GM12878 (cell line): ENCODE measurements around the gene SDS. TPM values are rescaled to one million over a fixed set of nuclear protein-coding genes. Genes with fewer than 3 reads are reported as not detected.

Experiments used
- CHD2 ChIP-seq: IDR thresholded peaks from 2 replicates; pipeline ENCODE4 v1.6.1; 2011; ENCODE audit warnings: low read depth, low read length, improper control_type of control experiment, borderline replicate concordance
- EGR1 ChIP-seq, 2 experiments: IDR thresholded peaks; 1 replicate in 1 of 2; 2 replicates in 1 of 2; pipeline ENCODE4 v1.6.1; 2011 to 2012; ENCODE audit warnings: low read depth in 2 of 2, low read length in 2 of 2, borderline replicate concordance in 1 of 2, mild to moderate bottlenecking in 1 of 2, moderate library complexity in 1 of 2
- ETV6 ChIP-seq, 2 experiments: fragments of 450-650 bp in 1 of 2; IDR thresholded peaks in 1 of 2; conservative IDR thresholded peaks in 1 of 2; 2 replicates each; pipeline ENCODE4 v1.6.1; 2014; ENCODE audit warnings: antibody characterized with exemption in 1 of 2, borderline replicate concordance in 1 of 2, low read depth in 1 of 2, mild to moderate bottlenecking in 1 of 2, moderate library complexity in 1 of 2
- GATAD2B ChIP-seq: fragments of 450-650 bp; conservative IDR thresholded peaks from 2 replicates; pipeline ENCODE4 v1.6.1; 2017; ENCODE audit warnings: low read depth, mild to moderate bottlenecking, moderate library complexity
- HCFC1 ChIP-seq: fragments of 150-350 bp; IDR thresholded peaks from 2 replicates; pipeline ENCODE4 v1.6.1; 2014; ENCODE audit warnings: low read length
- HDGF ChIP-seq: fragments of 450-650 bp; IDR thresholded peaks from 2 replicates; pipeline ENCODE4 v1.6.1; 2016; ENCODE audit warnings: antibody characterized with exemption
- MEF2B ChIP-seq: fragments of 450-650 bp; IDR thresholded peaks from 2 replicates; pipeline ENCODE4 v1.6.1; 2018; ENCODE audit warnings: mild to moderate bottlenecking, moderate library complexity; ENCODE audit not compliant: partially characterized antibody, poor library complexity, severe bottlenecking
- MTA3 ChIP-seq: IDR thresholded peaks from 2 replicates; pipeline ENCODE4 v1.6.1; 2012; ENCODE audit warnings: low read length, inconsistent platforms, borderline replicate concordance
- MYC ChIP-seq: IDR thresholded peaks from 2 replicates; pipeline ENCODE4 v1.6.1; 2011; ENCODE audit warnings: mild to moderate bottlenecking, low read length, moderate library complexity, inconsistent platforms; ENCODE audit not compliant: insufficient read depth, insufficient replicate concordance, insufficient read length, severe bottlenecking
- NFXL1 ChIP-seq: fragments of 450-650 bp; IDR thresholded peaks from 2 replicates; pipeline ENCODE4 v1.6.1; 2017; ENCODE audit warnings: antibody characterized with exemption, mild to moderate bottlenecking, borderline replicate concordance
- POLR2AphosphoS2 ChIP-seq: IDR thresholded peaks from 2 replicates; pipeline ENCODE4 v1.6.1; 2011; ENCODE audit warnings: low read depth, mild to moderate bottlenecking, low read length, improper control_type of control experiment, moderate library complexity
- RFX5 ChIP-seq: IDR thresholded peaks from 2 replicates; pipeline ENCODE4 v1.6.1; 2011; ENCODE audit warnings: low read depth, low read length, improper control_type of control experiment
- YY1 ChIP-seq: IDR thresholded peaks from 2 replicates; pipeline ENCODE4 v1.6.1; 2011; ENCODE audit warnings: low read depth, mild to moderate bottlenecking, low read length
- polyA plus RNA-seq, 11 experiments: library from polyadenylated mRNA; depleted of rRNA in 4 of 11; unstranded in 6 of 11; stranded (reverse) in 5 of 11; fragments of >200 nt; fragmentation: Nextera tagmentation in 4 of 11; fragmentation: Illumina TruSeq in 1 of 11; extraction: Ambion mirVana in 4 of 11; extraction: Trizol in 1 of 11; gene quantifications; 1 replicate in 1 of 11; 2 replicates in 10 of 11; pipeline versions ENCODE4 v1.2.1 to v1.2.3, GENCODE V29; 2011 to 2016; ENCODE audit warnings: inconsistent platforms in 2 of 11, missing spikeins in 2 of 11, low read depth in 1 of 11
- total RNA-seq, 4 experiments: library from RNA; depleted of rRNA in 3 of 4; stranded (reverse); fragments of >200 nt in 3 of 4; fragmentation: Illumina TruSeq in 1 of 4; extraction: Trizol in 1 of 4; gene quantifications; 2 replicates each; pipeline versions ENCODE4 v1.2.1 to v1.2.3, GENCODE V29; 2013 to 2021
- TF ChIP-seq, protein P1 (sequence below): IDR thresholded peaks from 2 replicates; pipeline ENCODE4 v1.6.1; 2012; ENCODE audit warnings: improper control_type of control experiment, low read depth, low read length; ENCODE audit not compliant: insufficient replicate concordance

The SDS gene
- total and polyA plus RNA-seq, 10 of the 15 experiments (the other 5 are each of a cell fraction or from before 2014, with no cell fraction given), result 0.18 TPM; not detected in 9

DNA sequence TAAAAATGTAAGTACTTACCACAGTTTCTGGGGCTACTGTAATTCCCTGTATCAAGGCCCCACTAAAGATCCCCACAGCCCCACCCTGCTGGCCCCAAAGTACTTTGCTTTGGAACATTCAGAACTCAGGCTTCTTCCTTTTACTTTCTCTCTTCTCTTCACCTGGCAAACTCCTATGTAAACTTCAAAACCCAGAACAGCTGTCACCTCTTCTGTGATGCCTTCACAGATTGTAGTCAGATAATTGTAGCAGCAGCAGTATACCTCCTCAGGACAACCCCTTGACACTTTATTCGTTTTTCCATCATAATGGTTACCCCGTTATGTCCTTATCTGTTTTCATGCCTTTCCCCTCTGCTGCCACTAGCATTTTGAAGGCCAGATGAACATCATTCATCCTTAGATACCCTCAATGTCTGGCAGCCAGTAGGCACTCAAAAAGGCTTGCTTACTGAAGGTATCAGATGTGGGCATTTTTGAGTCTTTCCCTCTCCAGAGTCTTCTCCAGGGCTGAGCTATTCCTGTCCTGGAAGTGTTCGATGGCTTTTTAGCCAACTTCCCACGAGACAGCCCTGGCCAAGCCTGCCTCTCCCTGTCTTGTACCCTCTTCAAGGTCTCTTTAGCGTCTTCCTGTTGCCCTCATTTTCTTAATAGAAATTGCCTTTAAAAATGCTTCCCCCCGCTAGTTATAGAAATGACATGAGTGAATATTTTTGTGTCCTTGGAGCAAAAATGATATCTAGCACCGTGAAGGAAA, 37.9 kb downstream of the SDS start (continued):
- TF ChIP-seq, protein P1, sequence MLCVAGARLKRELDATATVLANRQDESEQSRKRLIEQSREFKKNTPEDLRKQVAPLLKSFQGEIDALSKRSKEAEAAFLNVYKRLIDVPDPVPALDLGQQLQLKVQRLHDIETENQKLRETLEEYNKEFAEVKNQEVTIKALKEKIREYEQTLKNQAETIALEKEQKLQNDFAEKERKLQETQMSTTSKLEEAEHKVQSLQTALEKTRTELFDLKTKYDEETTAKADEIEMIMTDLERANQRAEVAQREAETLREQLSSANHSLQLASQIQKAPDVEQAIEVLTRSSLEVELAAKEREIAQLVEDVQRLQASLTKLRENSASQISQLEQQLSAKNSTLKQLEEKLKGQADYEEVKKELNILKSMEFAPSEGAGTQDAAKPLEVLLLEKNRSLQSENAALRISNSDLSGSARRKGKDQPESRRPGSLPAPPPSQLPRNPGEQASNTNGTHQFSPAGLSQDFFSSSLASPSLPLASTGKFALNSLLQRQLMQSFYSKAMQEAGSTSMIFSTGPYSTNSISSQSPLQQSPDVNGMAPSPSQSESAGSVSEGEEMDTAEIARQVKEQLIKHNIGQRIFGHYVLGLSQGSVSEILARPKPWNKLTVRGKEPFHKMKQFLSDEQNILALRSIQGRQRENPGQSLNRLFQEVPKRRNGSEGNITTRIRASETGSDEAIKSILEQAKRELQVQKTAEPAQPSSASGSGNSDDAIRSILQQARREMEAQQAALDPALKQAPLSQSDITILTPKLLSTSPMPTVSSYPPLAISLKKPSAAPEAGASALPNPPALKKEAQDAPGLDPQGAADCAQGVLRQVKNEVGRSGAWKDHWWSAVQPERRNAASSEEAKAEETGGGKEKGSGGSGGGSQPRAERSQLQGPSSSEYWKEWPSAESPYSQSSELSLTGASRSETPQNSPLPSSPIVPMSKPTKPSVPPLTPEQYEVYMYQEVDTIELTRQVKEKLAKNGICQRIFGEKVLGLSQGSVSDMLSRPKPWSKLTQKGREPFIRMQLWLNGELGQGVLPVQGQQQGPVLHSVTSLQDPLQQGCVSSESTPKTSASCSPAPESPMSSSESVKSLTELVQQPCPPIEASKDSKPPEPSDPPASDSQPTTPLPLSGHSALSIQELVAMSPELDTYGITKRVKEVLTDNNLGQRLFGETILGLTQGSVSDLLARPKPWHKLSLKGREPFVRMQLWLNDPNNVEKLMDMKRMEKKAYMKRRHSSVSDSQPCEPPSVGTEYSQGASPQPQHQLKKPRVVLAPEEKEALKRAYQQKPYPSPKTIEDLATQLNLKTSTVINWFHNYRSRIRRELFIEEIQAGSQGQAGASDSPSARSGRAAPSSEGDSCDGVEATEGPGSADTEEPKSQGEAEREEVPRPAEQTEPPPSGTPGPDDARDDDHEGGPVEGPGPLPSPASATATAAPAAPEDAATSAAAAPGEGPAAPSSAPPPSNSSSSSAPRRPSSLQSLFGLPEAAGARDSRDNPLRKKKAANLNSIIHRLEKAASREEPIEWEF, result no peak
- no peak for TF ChIP-seq YY1
- TF ChIP-seq GATAD2B, result no peak
- TF ChIP-seq RFX5, result no peak
- TF ChIP-seq POLR2AphosphoS2, result no peak
- no peak for TF ChIP-seq EGR1 (IDR thresholded peaks at IDR 0.05; ENCODE audit: borderline replicate concordance in 1 of 2, low read depth in 2 of 2, low read length in 2 of 2)
- no peak for TF ChIP-seq HDGF
- no peak for TF ChIP-seq MTA3
- no peak for TF ChIP-seq CHD2
- no peak for TF ChIP-seq MYC
- no peak for TF ChIP-seq MEF2B
- no peak for TF ChIP-seq NFXL1
- no peak for TF ChIP-seq ETV6 (conservative IDR thresholded peaks at IDR 0.05 in 1 of 2, IDR thresholded peaks at IDR 0.05 in 1 of 2; ENCODE audit: borderline replicate concordance in 1 of 2, low read depth in 1 of 2)
- no peak for TF ChIP-seq HCFC1
